GM21367 (cell line): ENCODE results near the gene RASD1.
"Not testable (repeated sequence)": the region's sequence is repeated elsewhere in the genome, so short reads cannot be mapped to it uniquely, and the experiment has no call there.

Source experiments
- ATAC-seq: cut with Tn5 transposase; IDR thresholded peaks from one replicate; pipeline ENCODE4 v1.9.1; 2021; ENCODE audit not compliant: unreplicated experiment

RASD1 gene

GRCh38 chr17:17479209-17479608, 17.0 kb downstream of the RASD1 start:
- no peak for ATAC-seq

GRCh38 chr17:17476865-17477467, 19.2 kb downstream of the RASD1 start, which contains the start of gene MED9:
Gene MED9, plus strand, starts transcription at chr17:17477000. Its CDS starts 42 bp downstream, at chr17:17477042.
- ATAC-seq: peak; percentile 63

GRCh38 chr17:17474341-17474740, 21.9 kb downstream of the RASD1 start:
- no peak for ATAC-seq

GRCh38 chr17:17472333-17472920, 23.8 kb downstream of the RASD1 start:
- ATAC-seq: no peak

GRCh38 chr17:17469996-17470395, 26.2 kb downstream of the RASD1 start:
- ATAC-seq: no peak

- ATAC-seq: no peak
Measured at GRCh38 chr17:17469358-17469757, 26.8 kb downstream of the RASD1 start.

GRCh38 chr17:17468217-17469010, 27.8 kb downstream of the RASD1 start:
- no peak for ATAC-seq

- no peak for ATAC-seq
Measured at GRCh38 chr17:17467720-17468119, 28.5 kb downstream of the RASD1 start.

- no peak for ATAC-seq
Measured at GRCh38 chr17:17467016-17467415, 29.2 kb downstream of the RASD1 start.

GRCh38 chr17:17466511-17466910, 29.7 kb downstream of the RASD1 start:
- no peak for ATAC-seq

GRCh38 chr17:17465878-17466277, 30.3 kb downstream of the RASD1 start:
- not testable (repeated sequence) for ATAC-seq

GRCh38 chr17:17463821-17464220, 32.4 kb downstream of the RASD1 start:
- no peak for ATAC-seq

GRCh38 chr17:17462048-17462824, 34.0 kb downstream of the RASD1 start:
- no peak for ATAC-seq

GRCh38 chr17:17460038-17460437, 36.2 kb downstream of the RASD1 start:
- ATAC-seq: no peak

- no peak for ATAC-seq
Measured at GRCh38 chr17:17457680-17458079, 38.5 kb downstream of the RASD1 start.

GRCh38 chr17:17456251-17456650, 39.9 kb downstream of the RASD1 start:
- ATAC-seq: no peak

GRCh38 chr17:17455173-17455572, 41.0 kb downstream of the RASD1 start:
- ATAC-seq: no peak

- ATAC-seq: not testable (repeated sequence)
Measured at GRCh38 chr17:17454700-17455099, 41.5 kb downstream of the RASD1 start.

- no peak for ATAC-seq
Measured at GRCh38 chr17:17454276-17454675, 41.9 kb downstream of the RASD1 start.

- no peak for ATAC-seq
Measured at GRCh38 chr17:17453088-17453487, 43.1 kb downstream of the RASD1 start.

GRCh38 chr17:17448723-17449122, 47.5 kb downstream of the RASD1 start:
- ATAC-seq: no peak
